Ishikawa (cell line): ENCODE results near the gene RSU1.

ENCODE experiments used
- CEBPB ChIP-seq: IDR thresholded peaks from 2 replicates; pipeline ENCODE4 v1.6.1; 2012
- CREB1 ChIP-seq: IDR thresholded peaks from 2 replicates; pipeline ENCODE4 v1.6.1; 2012; ENCODE audit warnings: low read depth
- EGR1 ChIP-seq: IDR thresholded peaks from 2 replicates; pipeline ENCODE4 v1.6.1; 2012
- EP300 ChIP-seq: IDR thresholded peaks from 2 replicates; pipeline ENCODE4 v1.6.1; 2012; ENCODE audit warnings: borderline replicate concordance
- FOXM1 ChIP-seq: IDR thresholded peaks from 2 replicates; pipeline ENCODE4 v1.6.1; 2012; ENCODE audit warnings: low read depth, borderline replicate concordance
- NFIC ChIP-seq: IDR thresholded peaks from 2 replicates; pipeline ENCODE4 v1.6.1; 2012
- RAD21 ChIP-seq: IDR thresholded peaks from 2 replicates; pipeline ENCODE4 v1.6.1; 2012; ENCODE audit warnings: low read depth
- REST ChIP-seq: IDR thresholded peaks from 2 replicates; pipeline ENCODE4 v1.6.1; 2012; ENCODE audit warnings: low read depth, mild to moderate bottlenecking
- TAF1 ChIP-seq: IDR thresholded peaks from 2 replicates; pipeline ENCODE4 v1.6.1; 2012; ENCODE audit warnings: low read depth, mild to moderate bottlenecking
- TCF12 ChIP-seq: IDR thresholded peaks from 2 replicates; pipeline ENCODE4 v1.6.1; 2012; ENCODE audit warnings: low read depth
- TEAD4 ChIP-seq: IDR thresholded peaks from 2 replicates; pipeline ENCODE4 v1.6.1; 2012
- USF1 ChIP-seq: IDR thresholded peaks from 2 replicates; pipeline ENCODE4 v1.6.1; 2012
- YY1 ChIP-seq: IDR thresholded peaks from 2 replicates; pipeline ENCODE4 v1.6.1; 2012; ENCODE audit warnings: low read depth
- ZBTB7A ChIP-seq: IDR thresholded peaks from 2 replicates; pipeline ENCODE4 v1.6.1; 2012; ENCODE audit warnings: low read depth
- TF ChIP-seq, protein P1 (sequence below): IDR thresholded peaks from 2 replicates; pipeline ENCODE4 v1.6.1; 2012

The RSU1 gene

DNA sequence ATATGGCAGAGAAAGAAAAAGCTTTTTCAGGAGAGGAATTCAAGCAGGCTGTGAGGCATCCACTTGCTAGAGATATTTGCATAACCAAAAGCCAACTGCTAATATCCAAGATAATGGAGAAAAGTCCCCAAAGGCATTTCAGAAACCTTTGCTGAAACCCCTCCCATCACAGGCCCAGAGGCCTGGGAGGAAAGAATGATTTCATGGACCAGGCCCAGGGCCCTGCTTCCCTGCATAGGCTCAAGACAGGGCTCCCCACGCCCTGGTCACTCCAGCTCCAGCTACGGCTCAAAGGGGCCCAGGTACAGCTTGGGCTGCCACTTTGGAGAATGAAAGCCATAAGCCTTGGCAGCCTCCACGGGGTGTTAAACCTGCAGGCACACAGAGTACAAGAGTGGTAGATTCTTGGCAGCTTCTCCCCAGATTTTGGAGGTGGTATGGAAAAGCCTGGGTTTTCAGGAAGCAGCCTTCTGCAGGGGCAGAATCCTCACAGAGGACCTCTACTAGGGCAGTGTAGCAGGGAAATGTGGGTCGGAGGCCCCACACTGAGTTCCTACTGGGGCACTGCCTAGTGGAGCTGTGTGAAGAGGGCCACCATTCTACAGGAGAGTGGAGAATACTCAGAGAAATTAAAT is 5.6 kb upstream of the RSU1 start:
- TF ChIP-seq TCF12 (no peak), CREB1 (no peak), REST (no peak), EGR1 (no peak), CEBPB (no peak), NFIC (no peak), FOXM1 (no peak), TEAD4 (no peak), RAD21 (no peak), TAF1 (no peak), USF1 (no peak), EP300 (no peak)
- TF ChIP-seq, protein P1, sequence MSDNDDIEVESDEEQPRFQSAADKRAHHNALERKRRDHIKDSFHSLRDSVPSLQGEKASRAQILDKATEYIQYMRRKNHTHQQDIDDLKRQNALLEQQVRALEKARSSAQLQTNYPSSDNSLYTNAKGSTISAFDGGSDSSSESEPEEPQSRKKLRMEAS: no peak

- no peak for TF ChIP-seq TCF12
- no peak for TF ChIP-seq TAF1
- TF ChIP-seq REST: no peak
- no peak for TF ChIP-seq FOXM1
- TF ChIP-seq ZBTB7A: no peak
Observed at GRCh38 chr10:16822027-16822426, 4.8 kb upstream of the RSU1 start.

DNA sequence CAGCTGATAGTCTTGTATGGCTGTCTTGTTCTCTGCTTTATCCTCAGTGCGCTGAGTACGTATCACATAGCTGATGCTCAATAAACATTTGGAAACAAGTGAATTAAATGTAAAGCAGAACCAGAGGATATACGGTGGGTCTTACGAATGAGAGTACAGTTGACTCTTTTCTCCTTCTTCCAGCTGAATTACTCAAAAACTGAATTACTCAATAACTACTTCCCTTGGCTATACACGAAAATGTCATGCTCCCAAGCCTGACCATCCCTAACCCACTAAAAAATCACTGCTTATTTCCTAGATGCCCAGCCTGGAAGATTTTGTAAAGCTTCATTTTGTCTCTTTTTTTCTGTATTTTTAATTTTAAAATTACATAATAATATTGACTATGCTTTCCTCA is 3.2 kb upstream of the RSU1 start:
- no peak for TF ChIP-seq NFIC
- TF ChIP-seq EGR1: no peak
- no peak for TF ChIP-seq FOXM1
- no peak for TF ChIP-seq CEBPB
- TF ChIP-seq, protein P1: no peak
- TF ChIP-seq YY1: no peak
- no peak for TF ChIP-seq TCF12

DNA sequence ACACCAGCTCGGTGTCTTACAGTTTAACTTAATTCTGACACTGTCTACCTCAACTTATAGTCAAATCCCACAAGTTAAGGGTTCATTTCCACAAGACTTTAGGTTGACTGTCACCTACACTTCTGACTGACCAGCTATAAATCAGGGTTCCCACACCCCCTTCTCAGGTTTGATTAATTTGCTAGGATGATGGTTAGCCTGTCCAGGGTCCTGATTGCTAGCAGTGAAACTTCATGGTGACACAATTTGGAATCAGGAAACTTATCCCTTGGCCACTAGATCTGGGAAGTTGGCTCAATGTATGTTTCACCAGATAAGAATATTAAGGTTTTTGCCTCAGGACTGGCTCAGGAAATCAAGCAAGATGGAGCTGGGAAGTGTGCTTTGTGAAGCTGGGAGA is 2.8 kb upstream of the RSU1 start:
- TF ChIP-seq TAF1 (no peak), FOXM1 (no peak), EGR1 (no peak), ZBTB7A (no peak), TEAD4 (no peak), USF1 (no peak), RAD21 (no peak), YY1 (no peak)
- TF ChIP-seq, protein P1: no peak

- TF ChIP-seq TCF12 (no peak), FOXM1 (no peak), ZBTB7A (no peak), NFIC (no peak), CEBPB (no peak), REST (no peak), TAF1 (no peak), TEAD4 (no peak), RAD21 (no peak), USF1 (no peak), YY1 (no peak), EP300 (no peak), CREB1 (no peak)
Observed at GRCh38 chr10:16819436-16819835, 2.2 kb upstream of the RSU1 start.
